ENCODE data around the gene OPTC. TPM values are rescaled to one million over a fixed set of nuclear protein-coding genes. Genes with fewer than 3 reads are reported as not detected.
"Not testable (repeated sequence)": the region's sequence is repeated elsewhere in the genome, so short reads cannot be mapped to it uniquely, and the experiment has no call there.

The OPTC gene
- total RNA-seq, 1 donor from 2014 or later, result 0.36 TPM

DNA sequence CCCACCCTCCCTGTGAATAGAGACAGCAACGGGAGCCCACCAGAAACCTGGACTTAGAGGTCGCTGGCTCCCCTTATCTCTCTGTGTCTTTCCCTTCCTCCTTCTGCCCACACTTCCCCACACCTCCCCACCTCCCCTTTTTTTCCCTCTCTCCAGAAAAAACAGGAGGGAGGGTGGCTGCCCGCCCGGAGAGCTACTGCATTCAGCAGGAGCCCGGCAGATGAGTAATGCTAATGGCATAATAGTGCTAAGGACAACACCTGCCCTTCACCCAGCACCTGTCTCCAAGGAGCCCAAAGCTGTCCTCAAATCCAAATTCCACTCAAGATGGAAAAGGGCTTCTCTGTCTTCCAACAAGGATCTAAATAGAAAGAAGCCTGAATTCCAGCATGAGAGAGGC lies 29.7 kb upstream of the OPTC start:
- TF ChIP-seq, protein P1, sequence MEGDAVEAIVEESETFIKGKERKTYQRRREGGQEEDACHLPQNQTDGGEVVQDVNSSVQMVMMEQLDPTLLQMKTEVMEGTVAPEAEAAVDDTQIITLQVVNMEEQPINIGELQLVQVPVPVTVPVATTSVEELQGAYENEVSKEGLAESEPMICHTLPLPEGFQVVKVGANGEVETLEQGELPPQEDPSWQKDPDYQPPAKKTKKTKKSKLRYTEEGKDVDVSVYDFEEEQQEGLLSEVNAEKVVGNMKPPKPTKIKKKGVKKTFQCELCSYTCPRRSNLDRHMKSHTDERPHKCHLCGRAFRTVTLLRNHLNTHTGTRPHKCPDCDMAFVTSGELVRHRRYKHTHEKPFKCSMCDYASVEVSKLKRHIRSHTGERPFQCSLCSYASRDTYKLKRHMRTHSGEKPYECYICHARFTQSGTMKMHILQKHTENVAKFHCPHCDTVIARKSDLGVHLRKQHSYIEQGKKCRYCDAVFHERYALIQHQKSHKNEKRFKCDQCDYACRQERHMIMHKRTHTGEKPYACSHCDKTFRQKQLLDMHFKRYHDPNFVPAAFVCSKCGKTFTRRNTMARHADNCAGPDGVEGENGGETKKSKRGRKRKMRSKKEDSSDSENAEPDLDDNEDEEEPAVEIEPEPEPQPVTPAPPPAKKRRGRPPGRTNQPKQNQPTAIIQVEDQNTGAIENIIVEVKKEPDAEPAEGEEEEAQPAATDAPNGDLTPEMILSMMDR (IDR thresholded peaks at IDR 0.05; ENCODE audit: unreplicated experiment), result no peak
- no peak for DNase-seq (ENCODE audit: low spot score)
- H3K36me3 Mint-ChIP-seq (ENCODE audit: low read depth, unreplicated experiment), result no peaks in the 10 kb centered on the region
- H3K9me3 Mint-ChIP-seq (ENCODE audit: unreplicated experiment), result no peaks in the 10 kb centered on the region
- no peak overlapping the region for H3K27ac Mint-ChIP-seq (ENCODE audit: unreplicated experiment)
- peaks cover 5% of the 10 kb centered on the region for H3K27me3 Mint-ChIP-seq (ENCODE audit: unreplicated experiment)
- no peak overlapping the region for H3K4me3 Mint-ChIP-seq (ENCODE audit: unreplicated experiment)
- H3K4me1 Mint-ChIP-seq (ENCODE audit: unreplicated experiment), result peaks cover 38% of the 10 kb centered on the region

DNA sequence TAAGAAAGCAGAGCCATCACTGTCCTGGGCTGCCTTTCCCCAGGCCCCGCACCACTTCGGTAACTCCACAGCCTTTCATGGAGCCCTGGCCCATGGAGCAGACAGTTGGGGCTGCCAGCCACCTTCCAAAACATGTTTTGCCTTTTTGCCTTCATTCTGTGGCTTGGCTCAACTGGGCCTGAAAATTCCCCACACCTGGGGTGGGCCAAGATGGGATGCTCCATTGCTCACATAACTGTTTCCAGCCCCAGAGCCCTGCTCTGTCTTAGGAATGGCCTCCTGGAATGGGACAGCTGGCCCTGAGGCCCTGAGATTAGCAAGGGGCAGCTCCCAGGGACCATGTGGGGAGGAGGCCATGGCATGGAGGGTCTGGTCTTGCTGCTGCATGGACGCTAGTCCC lies 29.2 kb upstream of the OPTC start:
- Mint-ChIP-seq H3K27ac (ENCODE audit: unreplicated experiment) (no peak overlapping the region), H3K4me3 (ENCODE audit: unreplicated experiment) (no peak overlapping the region), H3K9me3 (ENCODE audit: unreplicated experiment) (no peaks in the 10 kb centered on the region), H3K27me3 (ENCODE audit: unreplicated experiment) (peaks cover 5% of the 10 kb centered on the region), H3K36me3 (ENCODE audit: low read depth, unreplicated experiment) (no peaks in the 10 kb centered on the region), H3K4me1 (ENCODE audit: unreplicated experiment) (peaks cover 37% of the 10 kb centered on the region)
- DNase-seq (ENCODE audit: low spot score), result no peak
- TF ChIP-seq, protein P1 (IDR thresholded peaks at IDR 0.05; ENCODE audit: unreplicated experiment), result no peak

DNA sequence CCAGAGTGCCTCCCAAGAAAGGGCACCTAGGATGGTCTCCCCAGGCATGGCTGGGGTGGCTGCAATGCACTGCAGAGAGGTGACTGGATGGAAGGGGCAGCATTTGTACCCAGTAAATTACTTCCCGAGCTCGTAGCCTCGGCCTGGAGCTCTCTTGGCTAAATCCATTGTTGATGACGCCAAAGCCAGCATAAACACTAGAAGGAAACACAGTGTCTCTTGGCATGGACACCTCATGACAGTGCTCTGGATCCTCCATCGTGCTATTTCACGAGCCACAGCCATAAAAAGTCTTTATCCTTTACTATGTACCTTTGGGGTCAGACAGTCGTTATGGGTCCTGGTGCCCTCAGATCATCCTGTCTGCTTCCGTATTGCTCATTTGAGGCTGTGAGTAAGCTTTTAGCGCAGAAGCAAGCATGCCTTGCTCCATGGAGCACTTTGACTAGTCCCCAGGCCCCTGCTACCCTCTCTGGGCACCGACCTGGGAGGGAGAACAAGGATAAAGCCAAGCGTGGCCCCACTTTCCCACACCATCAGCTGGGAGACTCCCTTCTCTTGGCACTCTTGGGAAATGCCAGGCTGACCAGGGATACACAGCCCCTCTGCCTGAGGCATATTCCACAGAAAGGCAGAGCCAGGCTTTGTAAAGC lies 28.7 kb upstream of the OPTC start:
- H3K36me3 Mint-ChIP-seq (ENCODE audit: low read depth, unreplicated experiment), result no peaks in the 10 kb centered on the region
- peaks cover 5% of the 10 kb centered on the region for H3K27me3 Mint-ChIP-seq (ENCODE audit: unreplicated experiment)
- no peak overlapping the region for H3K4me3 Mint-ChIP-seq (ENCODE audit: unreplicated experiment)
- H3K27ac Mint-ChIP-seq (ENCODE audit: unreplicated experiment), result no peak overlapping the region
- H3K9me3 Mint-ChIP-seq (ENCODE audit: unreplicated experiment), result no peaks in the 10 kb centered on the region
- no peak for DNase-seq (ENCODE audit: low spot score)
- peaks cover 36% of the 10 kb centered on the region for H3K4me1 Mint-ChIP-seq (ENCODE audit: unreplicated experiment)
- TF ChIP-seq, protein P1 (IDR thresholded peaks at IDR 0.05; ENCODE audit: unreplicated experiment), result no peak

DNA sequence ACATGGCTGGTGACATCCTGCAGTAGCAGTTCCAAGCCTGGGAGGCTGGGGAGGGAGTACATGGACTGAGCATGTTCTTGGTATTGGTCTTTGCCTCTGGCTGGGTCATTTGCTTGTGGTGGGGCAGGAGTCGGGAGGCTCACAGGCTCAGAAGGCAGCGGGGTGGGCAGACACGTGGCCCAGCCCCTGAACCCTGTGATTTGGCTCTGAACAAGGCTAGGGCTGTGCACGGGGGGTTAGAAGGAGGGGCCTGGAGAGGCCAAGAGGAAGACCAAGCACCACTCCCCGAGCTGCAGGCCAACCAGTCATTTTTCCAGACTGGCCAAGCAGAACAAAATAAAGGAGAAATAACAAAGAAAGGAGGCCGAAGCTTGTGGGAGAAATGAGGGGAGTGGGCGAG lies 28.0 kb upstream of the OPTC start:
- TF ChIP-seq, protein P1 (IDR thresholded peaks at IDR 0.05; ENCODE audit: unreplicated experiment), result no peak
- DNase-seq (ENCODE audit: low spot score), result no peak
- Mint-ChIP-seq H3K9me3 (ENCODE audit: unreplicated experiment) (no peaks in the 10 kb centered on the region), H3K4me3 (ENCODE audit: unreplicated experiment) (no peak overlapping the region), H3K27ac (ENCODE audit: unreplicated experiment) (no peak overlapping the region), H3K4me1 (ENCODE audit: unreplicated experiment) (peaks cover 36% of the 10 kb centered on the region), H3K36me3 (ENCODE audit: low read depth, unreplicated experiment) (no peaks in the 10 kb centered on the region), H3K27me3 (ENCODE audit: unreplicated experiment) (peaks cover 5% of the 10 kb centered on the region)

DNA sequence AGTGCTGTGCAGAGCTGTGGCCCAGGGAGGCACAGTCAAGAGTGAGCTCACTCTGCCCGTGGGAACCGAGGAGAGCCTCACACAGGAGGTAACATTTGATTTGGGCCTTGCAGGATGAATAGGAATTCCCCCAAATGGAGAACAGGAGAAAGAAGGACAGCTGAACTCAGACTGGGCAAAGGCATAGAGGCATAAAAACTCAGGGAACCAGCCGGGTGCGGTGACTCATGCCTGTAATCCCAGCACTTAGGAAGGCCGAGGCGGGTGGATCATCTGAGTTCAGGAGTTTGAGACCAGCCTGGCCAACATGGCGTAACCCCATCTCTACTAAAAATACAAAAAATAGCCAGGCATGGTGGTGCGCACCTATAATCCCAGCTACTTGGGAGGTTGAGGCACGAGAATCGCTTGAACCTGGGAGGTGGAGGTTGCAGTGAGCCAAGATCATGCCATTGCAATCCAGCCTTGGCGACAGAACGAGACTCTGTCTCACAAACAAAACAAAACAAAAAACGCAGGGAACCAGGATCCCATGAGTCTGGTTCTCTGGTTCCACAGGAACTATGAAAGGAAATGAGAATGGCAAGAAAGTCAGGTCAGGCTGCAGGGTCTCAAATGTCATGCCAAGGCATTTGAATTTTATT lies 26.9 kb upstream of the OPTC start:
- not testable (repeated sequence) for H3K27me3 Mint-ChIP-seq (ENCODE audit: unreplicated experiment); DNase-seq (ENCODE audit: low spot score); H3K9me3 Mint-ChIP-seq (ENCODE audit: unreplicated experiment); H3K36me3 Mint-ChIP-seq (ENCODE audit: low read depth, unreplicated experiment); H3K4me3 Mint-ChIP-seq (ENCODE audit: unreplicated experiment)
- Mint-ChIP-seq H3K27ac (ENCODE audit: unreplicated experiment) (peak overlapping the region; percentile 22), H3K4me1 (ENCODE audit: unreplicated experiment) (peaks cover 34% of the 10 kb centered on the region)
